ENCODE data around the gene PSMA7.

DNA sequence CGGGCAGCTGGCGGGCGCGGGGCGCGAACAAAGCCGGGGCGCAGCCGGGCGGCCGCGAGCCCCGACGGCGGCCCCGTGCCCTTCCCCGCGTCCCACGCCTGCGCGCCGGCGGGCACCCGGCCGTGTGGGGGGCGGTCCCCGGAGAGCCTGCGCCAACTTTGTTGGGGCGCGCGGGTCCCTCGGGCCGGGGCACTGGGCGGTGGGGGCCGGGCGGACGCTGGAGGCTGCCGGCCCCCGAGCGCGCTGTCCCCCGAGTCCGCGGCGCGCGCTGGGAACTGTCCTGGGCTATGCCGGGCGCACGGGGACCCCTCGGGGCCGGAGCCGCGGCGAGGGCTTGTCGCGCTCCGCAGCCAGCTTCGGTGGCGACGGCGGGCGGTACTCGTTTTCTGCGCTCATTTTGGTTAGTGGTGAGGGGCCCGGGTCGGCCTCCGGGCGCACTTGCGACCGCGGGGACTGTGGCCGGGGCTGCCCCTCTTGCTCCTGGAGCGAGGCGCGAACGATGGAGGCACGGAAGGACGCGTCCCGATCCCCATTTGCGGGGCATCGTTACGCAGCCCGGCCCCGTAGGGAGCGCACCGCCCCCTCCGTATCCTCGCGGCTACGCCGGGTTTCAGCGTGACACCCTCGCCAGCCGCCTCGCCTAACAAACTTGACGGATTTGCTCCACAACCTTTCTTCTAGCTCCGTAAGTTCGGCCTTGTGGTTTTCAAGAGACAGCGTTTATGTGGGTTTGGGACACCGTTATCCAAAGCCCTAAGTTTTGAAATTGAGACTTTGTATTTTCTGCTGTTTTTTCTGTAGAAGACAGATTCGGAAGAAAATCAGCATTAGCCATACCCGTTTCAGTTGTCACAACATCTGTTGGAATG lies 997 bp upstream of the PSMA7 start:
- TF ChIP-seq, protein P1, sequence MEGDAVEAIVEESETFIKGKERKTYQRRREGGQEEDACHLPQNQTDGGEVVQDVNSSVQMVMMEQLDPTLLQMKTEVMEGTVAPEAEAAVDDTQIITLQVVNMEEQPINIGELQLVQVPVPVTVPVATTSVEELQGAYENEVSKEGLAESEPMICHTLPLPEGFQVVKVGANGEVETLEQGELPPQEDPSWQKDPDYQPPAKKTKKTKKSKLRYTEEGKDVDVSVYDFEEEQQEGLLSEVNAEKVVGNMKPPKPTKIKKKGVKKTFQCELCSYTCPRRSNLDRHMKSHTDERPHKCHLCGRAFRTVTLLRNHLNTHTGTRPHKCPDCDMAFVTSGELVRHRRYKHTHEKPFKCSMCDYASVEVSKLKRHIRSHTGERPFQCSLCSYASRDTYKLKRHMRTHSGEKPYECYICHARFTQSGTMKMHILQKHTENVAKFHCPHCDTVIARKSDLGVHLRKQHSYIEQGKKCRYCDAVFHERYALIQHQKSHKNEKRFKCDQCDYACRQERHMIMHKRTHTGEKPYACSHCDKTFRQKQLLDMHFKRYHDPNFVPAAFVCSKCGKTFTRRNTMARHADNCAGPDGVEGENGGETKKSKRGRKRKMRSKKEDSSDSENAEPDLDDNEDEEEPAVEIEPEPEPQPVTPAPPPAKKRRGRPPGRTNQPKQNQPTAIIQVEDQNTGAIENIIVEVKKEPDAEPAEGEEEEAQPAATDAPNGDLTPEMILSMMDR (conservative IDR thresholded peaks at IDR 0.05 in 1 of 2, IDR thresholded peaks at IDR 0.05 in 1 of 2; ENCODE audit: extremely low read depth in 1 of 2, insufficient read depth in 1 of 2, low read depth in 1 of 2, low read length in 2 of 2): no peak
- no peak for TF ChIP-seq EZH2 (IDR thresholded peaks at IDR 0.05; ENCODE audit: borderline replicate concordance, low read length)
